ENCODE results near the gene ABO. TPM values are rescaled to one million over a fixed set of nuclear protein-coding genes. Genes with fewer than 3 reads are reported as not detected.
A peak's percentile ranks its signal among the peaks of the same experiment; 100 is the strongest.

Gene ABO
- total and polyA plus RNA-seq, 9 of the 15 experiments (the other 6 are each of a cell fraction or from before 2014, with no cell fraction given): 5.0 to 21.9 (median 11.9) TPM

DNA sequence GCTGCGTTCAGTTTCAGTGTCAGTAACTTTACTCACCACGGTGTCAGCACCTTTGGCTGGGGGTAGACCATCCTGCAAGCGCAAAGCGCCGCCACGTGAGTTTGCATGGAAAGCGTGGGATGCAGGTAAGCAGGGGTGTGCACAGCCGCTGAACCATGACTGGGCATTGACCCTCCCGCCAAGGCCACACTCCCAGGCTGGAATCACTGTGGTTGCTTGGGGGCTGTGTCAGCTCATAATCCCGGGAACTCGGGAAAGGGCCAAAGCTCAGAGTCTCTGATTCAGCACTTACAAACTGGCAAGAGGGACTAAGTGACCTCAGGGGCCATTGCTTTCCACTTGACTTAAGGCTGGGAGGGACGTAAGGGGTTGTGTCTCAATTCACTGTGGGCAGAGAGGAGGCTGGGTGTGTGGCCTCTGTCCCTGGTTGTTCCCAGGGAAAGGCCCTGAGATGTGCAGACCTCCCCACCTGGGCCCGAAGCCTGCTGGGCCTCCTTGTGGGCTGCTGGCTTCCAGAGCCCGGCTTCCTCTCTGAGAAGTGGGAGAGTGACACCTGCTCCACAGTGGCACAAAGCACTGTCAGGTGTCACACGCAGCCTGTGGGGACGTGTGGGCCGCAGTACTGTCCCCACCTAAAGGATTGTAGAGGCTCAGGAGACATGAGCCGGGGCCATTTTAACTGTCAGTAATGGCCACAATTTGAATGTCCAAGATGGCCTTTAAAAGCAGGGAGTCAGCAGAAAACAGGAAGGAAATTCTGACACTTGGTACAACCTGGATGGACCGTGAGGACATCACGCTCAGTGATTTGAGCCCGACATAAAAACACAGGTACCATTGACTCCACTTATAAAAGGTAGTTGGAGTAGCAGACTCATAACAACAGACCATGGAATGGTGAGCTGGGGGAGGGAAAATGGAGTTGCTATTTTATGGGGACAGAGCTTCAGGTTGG is 16.7 kb downstream of the ABO start:
- ChIA-PET POLR2A (interaction anchor here (0.6 to 1.7 kb wide), 4 partner anchors 10 to 224 kb away, joined by 3 to 5 read pairs (median 4); no protein-coding TSS in a partner anchor), CTCF (ENCODE audit: low intra/inter-chr PET ratio) (no interaction called here)
- H3K27me3 ChIP-seq (ENCODE audit: control insufficient read depth in 2 of 2, insufficient read depth in 2 of 2, low read length in 2 of 2): no peaks in the 10 kb centered on the region; a peak in 1 of 5 replicates
- in situ Hi-C loops (cut with MboI): no loop called here
- H3K9me3 ChIP-seq (replicated peaks; ENCODE audit: control insufficient read depth, insufficient read depth, low read depth, low read length): no peaks in the 10 kb centered on the region
- DNase-seq (ENCODE audit: extremely low read depth in 1 of 4, low spot score in 3 of 4): peak in 2 of 4 experiments; percentile 49 to 50
- no peak overlapping the region for H3K27ac ChIP-seq (ENCODE audit: extremely low read depth, low read depth, low read length)
- peaks cover 3% of the 10 kb centered on the region; the same call in 1 of the 2 replicates for H4K20me1 ChIP-seq (replicated peaks; ENCODE audit: control insufficient read depth, insufficient read depth, low read length)
- H3K4me1 ChIP-seq (replicated peaks in 1 of 2; ENCODE audit: control insufficient read depth in 2 of 2, insufficient read depth in 2 of 2, low read length in 2 of 2): peaks cover 3 to 57% of the 10 kb centered on the region in 2 experiments; a peak in 4 of 5 replicates
- no TSS peak for BruUV-seq (replicated peaks)
- H3K4me3 ChIP-seq: no peak overlapping the region
- intact Hi-C loops (cut with micrococcal nuclease): no loop called here
- peak; percentile 20 for ATAC-seq
- 73% methylated on average over 21 of the region's 21 CpGs for WGBS (ENCODE audit: insufficient coverage, low coverage, missing lambda C conversion rate)
- no peak overlapping the region for H2AFZ ChIP-seq (ENCODE audit: low read depth, low read length)
- H3K4me2 ChIP-seq (ENCODE audit: insufficient read depth, low read length): no peak overlapping the region
- H3K79me2 ChIP-seq (ENCODE audit: control insufficient read depth, insufficient read depth, low read length): peaks cover 14% of the 10 kb centered on the region; the same call in 1 of the 3 replicates
- peak overlapping the region in 1 of 2 experiments; percentile 28; a peak in 2 of 4 replicates for H3K9ac ChIP-seq (ENCODE audit: insufficient read depth in 1 of 2, low read depth in 2 of 2, low read length in 2 of 2)
- H3K9me1 ChIP-seq (ENCODE audit: control insufficient read depth, insufficient read depth, low read length): no peaks in the 10 kb centered on the region
- H3K36me3 ChIP-seq (ENCODE audit: control insufficient read depth, insufficient read depth, low read length): peaks cover 57% of the 10 kb centered on the region; the same call in 2 of the 3 replicates
- FAIRE-seq: peak; percentile 49
- TF ChIP-seq, protein P1, sequence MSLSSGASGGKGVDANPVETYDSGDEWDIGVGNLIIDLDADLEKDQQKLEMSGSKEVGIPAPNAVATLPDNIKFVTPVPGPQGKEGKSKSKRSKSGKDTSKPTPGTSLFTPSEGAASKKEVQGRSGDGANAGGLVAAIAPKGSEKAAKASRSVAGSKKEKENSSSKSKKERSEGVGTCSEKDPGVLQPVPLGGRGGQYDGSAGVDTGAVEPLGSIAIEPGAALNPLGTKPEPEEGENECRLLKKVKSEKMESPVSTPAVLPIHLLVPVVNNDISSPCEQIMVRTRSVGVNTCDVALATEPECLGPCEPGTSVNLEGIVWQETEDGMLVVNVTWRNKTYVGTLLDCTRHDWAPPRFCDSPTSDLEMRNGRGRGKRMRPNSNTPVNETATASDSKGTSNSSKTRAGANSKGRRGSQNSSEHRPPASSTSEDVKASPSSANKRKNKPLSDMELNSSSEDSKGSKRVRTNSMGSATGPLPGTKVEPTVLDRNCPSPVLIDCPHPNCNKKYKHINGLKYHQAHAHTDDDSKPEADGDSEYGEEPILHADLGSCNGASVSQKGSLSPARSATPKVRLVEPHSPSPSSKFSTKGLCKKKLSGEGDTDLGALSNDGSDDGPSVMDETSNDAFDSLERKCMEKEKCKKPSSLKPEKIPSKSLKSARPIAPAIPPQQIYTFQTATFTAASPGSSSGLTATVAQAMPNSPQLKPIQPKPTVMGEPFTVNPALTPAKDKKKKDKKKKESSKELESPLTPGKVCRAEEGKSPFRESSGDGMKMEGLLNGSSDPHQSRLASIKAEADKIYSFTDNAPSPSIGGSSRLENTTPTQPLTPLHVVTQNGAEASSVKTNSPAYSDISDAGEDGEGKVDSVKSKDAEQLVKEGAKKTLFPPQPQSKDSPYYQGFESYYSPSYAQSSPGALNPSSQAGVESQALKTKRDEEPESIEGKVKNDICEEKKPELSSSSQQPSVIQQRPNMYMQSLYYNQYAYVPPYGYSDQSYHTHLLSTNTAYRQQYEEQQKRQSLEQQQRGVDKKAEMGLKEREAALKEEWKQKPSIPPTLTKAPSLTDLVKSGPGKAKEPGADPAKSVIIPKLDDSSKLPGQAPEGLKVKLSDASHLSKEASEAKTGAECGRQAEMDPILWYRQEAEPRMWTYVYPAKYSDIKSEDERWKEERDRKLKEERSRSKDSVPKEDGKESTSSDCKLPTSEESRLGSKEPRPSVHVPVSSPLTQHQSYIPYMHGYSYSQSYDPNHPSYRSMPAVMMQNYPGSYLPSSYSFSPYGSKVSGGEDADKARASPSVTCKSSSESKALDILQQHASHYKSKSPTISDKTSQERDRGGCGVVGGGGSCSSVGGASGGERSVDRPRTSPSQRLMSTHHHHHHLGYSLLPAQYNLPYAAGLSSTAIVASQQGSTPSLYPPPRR (CRISPR knock-in tag; IDR thresholded peaks at IDR 0.05; ENCODE audit: borderline replicate concordance): no peak
- TF ChIP-seq ZNF583 (CRISPR knock-in tag; IDR thresholded peaks at IDR 0.05) (no peak), HSF4 (CRISPR knock-in tag; IDR thresholded peaks at IDR 0.05; ENCODE audit: borderline replicate concordance) (no peak), HNRNPK (IDR thresholded peaks at IDR 0.05; ENCODE audit: low read depth, low read length, poor library complexity, severe bottlenecking) (no peak), STAG1 (CRISPR knock-in tag; IDR thresholded peaks at IDR 0.05; ENCODE audit: borderline replicate concordance) (no peak), ZC3H8 (IDR thresholded peaks at IDR 0.05) (no peak), CEBPG (CRISPR knock-in tag; IDR thresholded peaks at IDR 0.05) (no peak), CEBPG (tag; conservative IDR thresholded peaks at IDR 0.05 in 1 of 2, IDR thresholded peaks at IDR 0.05 in 1 of 2) (no peak), NFE2 (IDR thresholded peaks at IDR 0.05; ENCODE audit: low read depth) (peak; percentile 29; the same call in 1 of the 2 replicates), MAZ (CRISPR knock-in tag; conservative IDR thresholded peaks at IDR 0.05 in 1 of 2, IDR thresholded peaks at IDR 0.05 in 1 of 2) (no peak)
- TF ChIP-seq, protein P2, sequence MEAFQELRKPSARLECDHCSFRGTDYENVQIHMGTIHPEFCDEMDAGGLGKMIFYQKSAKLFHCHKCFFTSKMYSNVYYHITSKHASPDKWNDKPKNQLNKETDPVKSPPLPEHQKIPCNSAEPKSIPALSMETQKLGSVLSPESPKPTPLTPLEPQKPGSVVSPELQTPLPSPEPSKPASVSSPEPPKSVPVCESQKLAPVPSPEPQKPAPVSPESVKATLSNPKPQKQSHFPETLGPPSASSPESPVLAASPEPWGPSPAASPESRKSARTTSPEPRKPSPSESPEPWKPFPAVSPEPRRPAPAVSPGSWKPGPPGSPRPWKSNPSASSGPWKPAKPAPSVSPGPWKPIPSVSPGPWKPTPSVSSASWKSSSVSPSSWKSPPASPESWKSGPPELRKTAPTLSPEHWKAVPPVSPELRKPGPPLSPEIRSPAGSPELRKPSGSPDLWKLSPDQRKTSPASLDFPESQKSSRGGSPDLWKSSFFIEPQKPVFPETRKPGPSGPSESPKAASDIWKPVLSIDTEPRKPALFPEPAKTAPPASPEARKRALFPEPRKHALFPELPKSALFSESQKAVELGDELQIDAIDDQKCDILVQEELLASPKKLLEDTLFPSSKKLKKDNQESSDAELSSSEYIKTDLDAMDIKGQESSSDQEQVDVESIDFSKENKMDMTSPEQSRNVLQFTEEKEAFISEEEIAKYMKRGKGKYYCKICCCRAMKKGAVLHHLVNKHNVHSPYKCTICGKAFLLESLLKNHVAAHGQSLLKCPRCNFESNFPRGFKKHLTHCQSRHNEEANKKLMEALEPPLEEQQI (IDR thresholded peaks at IDR 0.05): no peak

Measured in K562 (cell line).